NCI-H2227 treated with DMSO at 0.1 percent for 48 hours (cell line): Measurements from ENCODE around the gene KCNE2.
"Not testable (repeated sequence)": the region's sequence is repeated elsewhere in the genome, so short reads cannot be mapped to it uniquely, and the experiment has no call there.

Experiments used
- DNase-seq: peaks from one replicate; lab custom pipeline; 2025; lab: John Stamatoyannopoulos, UW

Gene KCNE2

GRCh38 chr21:34407294-34407693, 43.5 kb downstream of the KCNE2 start:
- not testable (repeated sequence) for DNase-seq

GRCh38 chr21:34417448-34418077, 53.8 kb downstream of the KCNE2 start:
- DNase-seq: not testable (repeated sequence)
